ENCODE data around the gene FAM32A. TPM values are rescaled to one million over a fixed set of nuclear protein-coding genes. Genes with fewer than 3 reads are reported as not detected.

The FAM32A gene
- total RNA-seq, 1 donor from 2014 or later: 145 TPM

DNA sequence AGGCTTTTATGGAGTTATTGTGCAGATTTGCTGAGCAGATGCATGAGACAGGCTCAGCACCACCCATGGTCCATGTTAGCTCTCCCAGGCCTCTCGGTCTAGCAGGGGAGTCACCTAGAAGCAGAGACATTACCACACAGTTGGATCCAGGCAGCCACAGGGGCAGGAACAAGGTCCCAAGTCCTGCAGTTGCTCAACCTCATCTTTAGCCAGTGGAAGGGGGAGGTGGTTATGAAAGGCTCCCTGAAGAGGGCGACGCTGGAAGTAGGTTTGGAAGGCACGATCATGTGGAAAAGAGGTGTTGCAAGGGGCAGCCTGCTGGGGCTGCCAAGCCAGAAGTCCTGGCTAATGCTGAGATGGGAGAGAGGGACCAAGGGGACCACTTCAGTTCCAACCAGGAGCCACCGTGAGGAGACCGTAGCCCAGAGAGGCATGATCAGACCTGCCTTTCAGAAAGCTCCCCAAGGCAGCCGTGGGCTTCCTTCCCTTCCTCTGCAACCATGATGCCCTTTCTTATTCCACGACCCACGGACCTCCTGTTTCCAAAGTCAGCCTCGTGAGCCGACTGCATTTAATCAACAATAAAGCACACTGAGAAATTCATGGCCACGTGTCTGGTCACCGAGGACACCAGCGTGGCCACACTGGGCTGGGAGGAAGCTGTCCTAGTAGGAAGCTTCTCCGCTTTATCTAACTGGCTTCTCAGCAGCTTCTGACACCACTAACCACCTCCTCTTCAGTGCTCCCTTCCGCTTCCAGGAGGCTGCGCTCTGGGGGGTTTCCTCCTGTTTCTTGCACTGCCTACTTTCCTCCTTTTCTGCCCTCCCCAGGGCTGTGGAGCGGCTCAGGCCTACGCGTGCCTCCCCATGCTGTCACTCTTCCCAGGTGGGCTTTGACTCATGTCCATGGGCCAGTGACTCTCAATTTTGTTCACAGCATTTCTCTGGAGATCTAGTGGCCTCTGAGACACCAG lies 15.1 kb downstream of the FAM32A start:
- H3K27me3 ChIP-seq (ENCODE audit: control insufficient read depth, insufficient read depth, low read length): no peaks in the 10 kb centered on the region
- H3K4me3 ChIP-seq (ENCODE audit: low read depth, low read length): no peak overlapping the region
- peaks cover 1% of the 10 kb centered on the region for H3K36me3 ChIP-seq (ENCODE audit: control insufficient read depth, insufficient read depth, low read length)
- TF ChIP-seq, protein P1, sequence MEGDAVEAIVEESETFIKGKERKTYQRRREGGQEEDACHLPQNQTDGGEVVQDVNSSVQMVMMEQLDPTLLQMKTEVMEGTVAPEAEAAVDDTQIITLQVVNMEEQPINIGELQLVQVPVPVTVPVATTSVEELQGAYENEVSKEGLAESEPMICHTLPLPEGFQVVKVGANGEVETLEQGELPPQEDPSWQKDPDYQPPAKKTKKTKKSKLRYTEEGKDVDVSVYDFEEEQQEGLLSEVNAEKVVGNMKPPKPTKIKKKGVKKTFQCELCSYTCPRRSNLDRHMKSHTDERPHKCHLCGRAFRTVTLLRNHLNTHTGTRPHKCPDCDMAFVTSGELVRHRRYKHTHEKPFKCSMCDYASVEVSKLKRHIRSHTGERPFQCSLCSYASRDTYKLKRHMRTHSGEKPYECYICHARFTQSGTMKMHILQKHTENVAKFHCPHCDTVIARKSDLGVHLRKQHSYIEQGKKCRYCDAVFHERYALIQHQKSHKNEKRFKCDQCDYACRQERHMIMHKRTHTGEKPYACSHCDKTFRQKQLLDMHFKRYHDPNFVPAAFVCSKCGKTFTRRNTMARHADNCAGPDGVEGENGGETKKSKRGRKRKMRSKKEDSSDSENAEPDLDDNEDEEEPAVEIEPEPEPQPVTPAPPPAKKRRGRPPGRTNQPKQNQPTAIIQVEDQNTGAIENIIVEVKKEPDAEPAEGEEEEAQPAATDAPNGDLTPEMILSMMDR (IDR thresholded peaks at IDR 0.05; ENCODE audit: insufficient read depth, low read length, poor library complexity, severe bottlenecking): no peak
- no peak for DNase-seq (ENCODE audit: low read depth)

DNA sequence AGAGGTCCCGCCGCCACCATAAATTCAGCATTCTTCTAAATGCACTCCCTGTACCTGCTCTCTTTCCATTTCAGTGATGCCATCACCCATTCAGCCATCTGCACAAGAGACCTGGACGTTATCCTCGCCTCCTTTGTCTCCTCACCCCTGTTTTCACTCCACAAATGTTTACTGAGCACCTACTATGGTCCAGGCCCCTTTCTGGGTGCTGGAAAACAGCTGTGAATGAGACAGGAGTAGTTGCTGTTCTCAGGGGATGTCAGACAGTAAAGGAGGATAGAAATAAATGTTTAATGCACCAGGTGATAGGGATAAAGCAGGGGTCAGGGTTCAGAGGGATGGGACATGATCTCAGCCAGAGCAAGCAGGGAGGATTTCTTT lies 15.8 kb downstream of the FAM32A start:
- no peak overlapping the region for H3K4me3 ChIP-seq (ENCODE audit: low read depth, low read length)
- H3K36me3 ChIP-seq (ENCODE audit: control insufficient read depth, insufficient read depth, low read length): peaks cover 1% of the 10 kb centered on the region
- no peaks in the 10 kb centered on the region for H3K27me3 ChIP-seq (ENCODE audit: control insufficient read depth, insufficient read depth, low read length)
- DNase-seq (ENCODE audit: low read depth): no peak
- TF ChIP-seq, protein P1 (IDR thresholded peaks at IDR 0.05; ENCODE audit: insufficient read depth, low read length, poor library complexity, severe bottlenecking): no peak

DNA sequence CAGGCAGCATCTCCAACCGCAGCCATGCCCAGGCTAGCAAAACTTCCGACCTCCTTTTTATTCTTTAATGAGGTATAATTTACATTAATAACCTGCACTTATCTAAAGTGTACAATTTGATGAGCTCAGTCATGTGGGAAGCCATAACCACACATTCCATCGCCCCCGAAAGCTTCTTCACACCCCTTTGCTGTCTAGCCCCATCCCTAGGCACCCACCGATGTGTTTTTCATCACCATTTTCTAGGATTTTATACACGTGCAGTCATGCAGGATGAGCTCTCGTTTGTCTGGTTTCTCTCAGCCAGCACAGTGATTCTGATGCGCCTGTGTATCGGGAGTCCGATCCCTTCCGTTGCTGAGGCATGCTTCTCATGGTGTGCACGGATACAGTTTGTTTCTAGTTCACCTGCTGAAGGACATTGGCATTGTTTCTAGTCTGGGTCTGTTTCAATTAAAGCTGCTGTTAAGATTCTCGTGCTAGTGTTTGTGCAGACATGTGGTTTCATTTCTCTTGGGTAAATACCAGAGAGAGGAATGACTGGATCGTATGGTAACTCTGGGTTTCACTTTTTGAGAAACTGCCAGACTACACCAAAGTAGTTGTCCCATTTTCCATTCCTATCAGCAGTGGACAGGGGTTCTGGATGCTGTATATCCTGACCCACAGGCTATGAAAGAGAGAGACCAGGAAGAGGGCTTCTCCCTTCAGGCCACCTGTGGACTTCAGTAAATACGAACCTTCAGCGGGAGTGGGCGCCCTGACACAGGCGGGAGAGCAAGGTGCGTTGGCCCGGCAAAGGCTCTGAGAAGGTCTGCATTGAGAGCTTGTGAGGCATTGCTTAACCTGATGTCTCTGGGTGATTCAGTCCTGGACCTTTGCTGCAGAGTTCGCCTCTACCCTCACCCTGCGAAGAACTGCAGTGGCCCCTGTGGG lies 17.4 kb downstream of the FAM32A start:
- Histone ChIP-seq H3K36me3 (ENCODE audit: control insufficient read depth, insufficient read depth, low read length) (peaks cover 1% of the 10 kb centered on the region), H3K4me3 (ENCODE audit: low read depth, low read length) (no peak overlapping the region), H3K27me3 (ENCODE audit: control insufficient read depth, insufficient read depth, low read length) (no peaks in the 10 kb centered on the region)
- no peak for DNase-seq (ENCODE audit: low read depth)
- TF ChIP-seq, protein P1 (IDR thresholded peaks at IDR 0.05; ENCODE audit: insufficient read depth, low read length, poor library complexity, severe bottlenecking): no peak

DNA sequence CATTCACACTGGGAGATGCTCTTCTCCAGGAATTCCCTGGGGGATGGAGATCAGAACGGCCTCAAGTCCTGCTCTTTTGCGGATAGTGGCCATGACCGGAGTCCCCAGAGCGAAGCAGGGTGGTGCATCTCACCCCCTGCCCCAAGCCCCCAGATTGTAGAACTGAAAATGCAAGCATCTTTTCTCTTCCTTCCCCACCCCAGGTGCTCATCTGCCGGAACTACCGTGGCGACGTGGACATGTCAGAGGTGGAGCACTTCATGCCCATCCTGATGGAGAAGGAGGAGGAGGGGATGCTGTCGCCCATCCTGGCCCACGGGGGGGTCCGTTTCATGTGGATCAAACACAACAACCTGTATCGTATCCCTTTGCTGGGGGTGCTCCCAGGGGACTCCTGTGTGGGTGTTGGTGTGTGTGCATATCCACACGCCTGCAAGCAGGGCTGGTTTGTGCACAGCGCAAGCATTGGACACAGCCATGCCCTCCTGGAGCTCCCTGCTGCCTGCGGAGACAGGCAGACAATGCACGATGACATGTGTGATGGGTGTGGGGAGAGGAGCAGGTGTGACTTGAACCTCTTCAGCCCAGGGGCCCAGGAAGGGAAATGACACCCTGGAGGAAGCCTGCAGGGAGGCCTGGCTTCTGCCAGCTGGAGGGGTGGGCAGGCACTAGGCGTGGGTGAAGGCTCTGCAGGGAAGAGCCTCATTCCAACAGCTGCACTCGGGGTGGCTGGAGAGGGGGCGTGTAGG lies 18.2 kb downstream of the FAM32A start:
- Histone ChIP-seq H3K27me3 (ENCODE audit: control insufficient read depth, insufficient read depth, low read length) (no peaks in the 10 kb centered on the region), H3K4me3 (ENCODE audit: low read depth, low read length) (no peak overlapping the region), H3K36me3 (ENCODE audit: control insufficient read depth, insufficient read depth, low read length) (peaks cover 1% of the 10 kb centered on the region)
- TF ChIP-seq, protein P1 (IDR thresholded peaks at IDR 0.05; ENCODE audit: insufficient read depth, low read length, poor library complexity, severe bottlenecking): no peak
- DNase-seq (ENCODE audit: low read depth): no peak

DNA sequence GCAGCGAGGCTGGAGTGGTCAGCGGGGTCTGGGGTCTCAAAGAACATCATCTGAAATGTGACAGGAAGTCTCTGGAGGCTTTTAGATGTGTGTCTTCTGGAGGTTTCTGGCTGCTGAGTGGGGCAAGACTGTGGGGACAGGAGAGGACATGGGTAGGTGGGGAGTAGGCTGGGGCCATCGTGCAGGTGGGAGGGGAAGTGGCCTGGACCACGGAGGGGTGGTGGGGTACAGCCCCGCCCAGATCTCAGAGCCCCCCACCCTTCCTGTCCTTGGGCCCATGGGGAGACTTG lies 18.7 kb downstream of the FAM32A start:
- TF ChIP-seq, protein P1 (IDR thresholded peaks at IDR 0.05; ENCODE audit: insufficient read depth, low read length, poor library complexity, severe bottlenecking): no peak
- H3K27me3 ChIP-seq (ENCODE audit: control insufficient read depth, insufficient read depth, low read length): no peaks in the 10 kb centered on the region
- no peak for DNase-seq (ENCODE audit: low read depth)
- H3K4me3 ChIP-seq (ENCODE audit: low read depth, low read length): no peak overlapping the region
- H3K36me3 ChIP-seq (ENCODE audit: control insufficient read depth, insufficient read depth, low read length): peaks cover 1% of the 10 kb centered on the region

All from kidney epithelial cell (primary cell).